Liver (tissue), 9 donors: ENCODE results near the gene SLC39A13. TPM values are rescaled to one million over a fixed set of nuclear protein-coding genes. Genes with fewer than 3 reads are reported as not detected.

Experiments
- DNase-seq: peaks from one replicate; pipeline ENCODE4 v3.0.0-alpha.2; 2017; ENCODE audit warnings: low spot score
- H3K27ac ChIP-seq, 2 donors: one replicate each; pipeline ENCODE4 v1.7.0; 2013; ENCODE audit warnings: inconsistent platforms in 2 of 2, low read length in 2 of 2, control low read depth in 1 of 2, low read depth in 1 of 2, mild to moderate bottlenecking in 1 of 2
- H3K27me3 ChIP-seq, 4 donors: one replicate each; pipeline versions ENCODE4 v1.6.1 to v1.7.0; 2013; ENCODE audit warnings: low read length in 3 of 4, inconsistent platforms in 1 of 4, mild to moderate bottlenecking in 1 of 4, moderate library complexity in 1 of 4; ENCODE audit not compliant: control insufficient read depth in 4 of 4, insufficient read depth in 4 of 4
- H3K36me3 ChIP-seq, 4 donors: one replicate each; pipeline versions ENCODE4 v1.6.1 to v1.7.0; 2013; ENCODE audit warnings: low read length in 3 of 4, mild to moderate bottlenecking in 3 of 4, low read depth in 1 of 4, moderate library complexity in 1 of 4; ENCODE audit not compliant: control insufficient read depth in 4 of 4, insufficient read depth in 3 of 4
- H3K4me1 ChIP-seq, 4 donors: one replicate each; pipeline versions ENCODE4 v1.6.1 to v1.7.0; 2013; ENCODE audit warnings: low read length in 3 of 4, mild to moderate bottlenecking in 3 of 4, moderate library complexity in 1 of 4; ENCODE audit not compliant: control insufficient read depth in 4 of 4, insufficient read depth in 4 of 4
- H3K4me3 ChIP-seq, 3 donors: one replicate each; pipeline versions ENCODE4 v1.6.1 to v1.7.0; 2013; ENCODE audit warnings: low read length in 3 of 3, control low read depth in 1 of 3, low read depth in 1 of 3, mild to moderate bottlenecking in 1 of 3
- H3K9ac ChIP-seq, 2 donors: one replicate each; pipeline ENCODE4 v1.7.0; 2013; ENCODE audit warnings: low read length in 2 of 2, mild to moderate bottlenecking in 2 of 2, moderate library complexity in 2 of 2, control low read depth in 1 of 2, low read depth in 1 of 2
- H3K9me3 ChIP-seq, 4 donors: one replicate each; pipeline versions ENCODE4 v1.6.1 to v1.7.0; 2013; ENCODE audit warnings: low read length in 3 of 4; ENCODE audit not compliant: control insufficient read depth in 4 of 4
- CTCF ChIP-seq: fragments of 150-350 bp; IDR thresholded peaks from 2 replicates; pipeline ENCODE4 v1.5.1; 2017; ENCODE audit warnings: improper control_type of control experiment, low read depth, low read length; ENCODE audit not compliant: missing input control
- EGR1 ChIP-seq, 2 donors: IDR thresholded peaks; 2 replicates each; pipeline ENCODE4 v1.6.1; 2016 to 2018; ENCODE audit warnings: antibody characterized with exemption in 2 of 2, low read depth in 2 of 2
- FOXA1 ChIP-seq: IDR thresholded peaks from 2 replicates; pipeline ENCODE4 v1.6.1; 2016; ENCODE audit warnings: antibody characterized with exemption
- FOXA2 ChIP-seq: IDR thresholded peaks from 2 replicates; pipeline ENCODE4 v1.6.1; 2016; ENCODE audit warnings: antibody characterized with exemption
- GABPA ChIP-seq, 2 donors: IDR thresholded peaks in 1 of 2; conservative IDR thresholded peaks in 1 of 2; 2 replicates each; pipeline ENCODE4 v1.6.1; 2016; ENCODE audit warnings: antibody characterized with exemption in 2 of 2, mild to moderate bottlenecking in 1 of 2, moderate library complexity in 1 of 2
- HNF4A ChIP-seq, 2 donors: conservative IDR thresholded peaks; 2 replicates each; pipeline ENCODE4 v1.6.1; 2016; ENCODE audit warnings: antibody characterized with exemption in 2 of 2, mild to moderate bottlenecking in 2 of 2
- HNF4G ChIP-seq: IDR thresholded peaks from 2 replicates; pipeline ENCODE4 v1.6.1; 2016; ENCODE audit warnings: antibody characterized with exemption
- JUND ChIP-seq, 2 donors: IDR thresholded peaks; 2 replicates each; pipeline ENCODE4 v1.6.1; 2016; ENCODE audit warnings: antibody characterized with exemption in 2 of 2
- NR2F2 ChIP-seq: IDR thresholded peaks from 2 replicates; pipeline ENCODE4 v1.6.1; 2016; ENCODE audit warnings: antibody characterized with exemption
- RAD21 ChIP-seq, 2 donors: IDR thresholded peaks; 2 replicates each; pipeline ENCODE4 v1.6.1; 2016; ENCODE audit warnings: antibody characterized with exemption in 2 of 2, mild to moderate bottlenecking in 2 of 2
- RXRA ChIP-seq, 2 donors: IDR thresholded peaks; 2 replicates each; pipeline ENCODE4 v1.6.1; 2017 to 2018; ENCODE audit warnings: antibody characterized with exemption in 2 of 2, mild to moderate bottlenecking in 1 of 2
- SP1 ChIP-seq: IDR thresholded peaks from 2 replicates; pipeline ENCODE4 v1.6.1; 2018; ENCODE audit warnings: antibody characterized with exemption, mild to moderate bottlenecking
- TAF1 ChIP-seq: conservative IDR thresholded peaks from 2 replicates; pipeline ENCODE4 v1.6.1; 2016; ENCODE audit warnings: antibody characterized with exemption, mild to moderate bottlenecking
- YY1 ChIP-seq: IDR thresholded peaks from 2 replicates; pipeline ENCODE4 v1.6.1; 2016; ENCODE audit warnings: antibody characterized with exemption, mild to moderate bottlenecking
- ZBTB33 ChIP-seq: IDR thresholded peaks from 2 replicates; pipeline ENCODE4 v1.6.1; 2016; ENCODE audit warnings: antibody characterized with exemption
- WGBS: extraction: QIAGEN DNeasy Blood & Tissue Kit; methylation state at CpG from one replicate; pipeline ENCODE4 v1.1.7; 2013; 5-methylcytosine and 5-hydroxymethylcytosine counted together
- polyA plus RNA-seq, 2 donors: library from polyadenylated mRNA; stranded (reverse) in 1 of 2; unstranded in 1 of 2; fragments of 200-250 nt in 1 of 2; fragments of >200 nt in 1 of 2; fragmentation: Nextera tagmentation in 1 of 2; extraction: Ambion mirVana in 1 of 2; gene quantifications; one replicate each; pipeline versions ENCODE4 v1.2.1 to v1.2.3, GENCODE V29; 2013 to 2015
- total RNA-seq, 2 donors: library from RNA; depleted of rRNA; stranded (reverse); fragments of >200 nt; gene quantifications; one replicate each; pipeline ENCODE4 v1.2.3, GENCODE V29; 2014
- TF ChIP-seq, protein P1 (sequence below): IDR thresholded peaks from 2 replicates; pipeline ENCODE4 v1.6.1; 2016; ENCODE audit warnings: antibody characterized with exemption
- TF ChIP-seq, protein P2 (sequence below): IDR thresholded peaks from 2 replicates; pipeline ENCODE4 v1.6.1; 2016; ENCODE audit warnings: antibody characterized with exemption
- TF ChIP-seq, protein P3 (sequence below): IDR thresholded peaks from 2 replicates; pipeline ENCODE4 v1.6.1; 2016; ENCODE audit warnings: antibody characterized with exemption, mild to moderate bottlenecking
- donor health status: healthy.
- donor health status: healthy.
- donor health status: healthy.
- donor health status: healthy.
- donor health status: healthy.

Gene SLC39A13
- total and polyA plus RNA-seq, 4 donors, result 8.2 to 17.5 (median 10.7) TPM

- Histone ChIP-seq H3K4me3 (no peak overlapping the region), H3K4me1 (peaks cover 3 to 54% (median 38%) of the 10 kb centered on the region in 4 donors), H3K27ac (peak overlapping the region; percentile 86 to 93), H3K27me3 (no peaks in the 10 kb centered on the region), H3K36me3 (no peaks in the 10 kb centered on the region), H3K9ac (no peak overlapping the region), H3K9me3 (no peaks in the 10 kb centered on the region)
- DNase-seq, result no peak
- peak; percentile 91 to 93 for TF ChIP-seq RXRA (IDR thresholded peaks at IDR 0.05)
- no peak for TF ChIP-seq CTCF
- peak; percentile 84 to 87 for TF ChIP-seq HNF4A (conservative IDR thresholded peaks at IDR 0.05)
- TF ChIP-seq ZBTB33, result peak; percentile 43
- peak in 1 of 2 donors; percentile 27 for TF ChIP-seq EGR1 (IDR thresholded peaks at IDR 0.05; ENCODE audit: low read depth in 2 of 2)
- TF ChIP-seq NR2F2, result peak; percentile 44
- TF ChIP-seq, protein P1, sequence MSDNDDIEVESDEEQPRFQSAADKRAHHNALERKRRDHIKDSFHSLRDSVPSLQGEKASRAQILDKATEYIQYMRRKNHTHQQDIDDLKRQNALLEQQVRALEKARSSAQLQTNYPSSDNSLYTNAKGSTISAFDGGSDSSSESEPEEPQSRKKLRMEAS, result peak; percentile 43
- peak; percentile 29 to 54 for TF ChIP-seq RAD21 (IDR thresholded peaks at IDR 0.05)
- TF ChIP-seq GABPA (IDR thresholded peaks at IDR 0.05 in 1 of 2, conservative IDR thresholded peaks at IDR 0.05 in 1 of 2), result peak in 1 of 2 donors; percentile 64
- TF ChIP-seq SP1, result peak; percentile 90
- peak; percentile 77 to 82 for TF ChIP-seq JUND (IDR thresholded peaks at IDR 0.05)
- TF ChIP-seq HNF4G, result peak; percentile 38
- TF ChIP-seq, protein P2, sequence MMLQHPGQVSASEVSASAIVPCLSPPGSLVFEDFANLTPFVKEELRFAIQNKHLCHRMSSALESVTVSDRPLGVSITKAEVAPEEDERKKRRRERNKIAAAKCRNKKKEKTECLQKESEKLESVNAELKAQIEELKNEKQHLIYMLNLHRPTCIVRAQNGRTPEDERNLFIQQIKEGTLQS, result peak; percentile 58
- peak; percentile 91 for TF ChIP-seq YY1
- TF ChIP-seq, protein P3, sequence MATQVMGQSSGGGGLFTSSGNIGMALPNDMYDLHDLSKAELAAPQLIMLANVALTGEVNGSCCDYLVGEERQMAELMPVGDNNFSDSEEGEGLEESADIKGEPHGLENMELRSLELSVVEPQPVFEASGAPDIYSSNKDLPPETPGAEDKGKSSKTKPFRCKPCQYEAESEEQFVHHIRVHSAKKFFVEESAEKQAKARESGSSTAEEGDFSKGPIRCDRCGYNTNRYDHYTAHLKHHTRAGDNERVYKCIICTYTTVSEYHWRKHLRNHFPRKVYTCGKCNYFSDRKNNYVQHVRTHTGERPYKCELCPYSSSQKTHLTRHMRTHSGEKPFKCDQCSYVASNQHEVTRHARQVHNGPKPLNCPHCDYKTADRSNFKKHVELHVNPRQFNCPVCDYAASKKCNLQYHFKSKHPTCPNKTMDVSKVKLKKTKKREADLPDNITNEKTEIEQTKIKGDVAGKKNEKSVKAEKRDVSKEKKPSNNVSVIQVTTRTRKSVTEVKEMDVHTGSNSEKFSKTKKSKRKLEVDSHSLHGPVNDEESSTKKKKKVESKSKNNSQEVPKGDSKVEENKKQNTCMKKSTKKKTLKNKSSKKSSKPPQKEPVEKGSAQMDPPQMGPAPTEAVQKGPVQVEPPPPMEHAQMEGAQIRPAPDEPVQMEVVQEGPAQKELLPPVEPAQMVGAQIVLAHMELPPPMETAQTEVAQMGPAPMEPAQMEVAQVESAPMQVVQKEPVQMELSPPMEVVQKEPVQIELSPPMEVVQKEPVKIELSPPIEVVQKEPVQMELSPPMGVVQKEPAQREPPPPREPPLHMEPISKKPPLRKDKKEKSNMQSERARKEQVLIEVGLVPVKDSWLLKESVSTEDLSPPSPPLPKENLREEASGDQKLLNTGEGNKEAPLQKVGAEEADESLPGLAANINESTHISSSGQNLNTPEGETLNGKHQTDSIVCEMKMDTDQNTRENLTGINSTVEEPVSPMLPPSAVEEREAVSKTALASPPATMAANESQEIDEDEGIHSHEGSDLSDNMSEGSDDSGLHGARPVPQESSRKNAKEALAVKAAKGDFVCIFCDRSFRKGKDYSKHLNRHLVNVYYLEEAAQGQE, result peak; percentile 70
- TF ChIP-seq TAF1, result peak; percentile 31
- peak; percentile 25 for TF ChIP-seq FOXA2
- TF ChIP-seq FOXA1, result peak; percentile 14
- WGBS, result 49% methylated on average over 7 of the region's 7 CpGs
These were observed 25.8 kb downstream of the SLC39A13 start for GRCh38 chr11:47434011-47434786.
